Stimulated activated naive CD8-positive, alpha-beta T cell treated with anti-CD3 and anti-CD28 coated beads, Interleukin-15, Interleukin-2, amounts not matched to agents 100 ng/mL and 50 ng/mL, for 24 hours (primary cell): ENCODE data around the gene PAPOLG.

ENCODE experiments used
- H3K27ac Mint-ChIP-seq: one replicate; pipeline ENCODE4 v1.8.0; 2021; ENCODE audit warnings: mild to moderate bottlenecking, mixed read lengths
- H3K27me3 Mint-ChIP-seq: one replicate; pipeline ENCODE4 v1.8.0; 2021; ENCODE audit warnings: mixed read lengths
- H3K36me3 Mint-ChIP-seq: one replicate; pipeline ENCODE4 v1.8.0; 2021; ENCODE audit warnings: low read depth, mixed read lengths
- H3K4me1 Mint-ChIP-seq: one replicate; pipeline ENCODE4 v1.8.0; 2021; ENCODE audit warnings: low read depth, mixed read lengths
- H3K4me3 Mint-ChIP-seq: one replicate; pipeline ENCODE4 v1.8.0; 2021; ENCODE audit warnings: mild to moderate bottlenecking, mixed read lengths
- H3K9me3 Mint-ChIP-seq: one replicate; pipeline ENCODE4 v1.8.0; 2021; ENCODE audit warnings: mixed read lengths

The PAPOLG gene

GRCh38 chr2:60745330-60745729 lies 10.7 kb upstream of the PAPOLG start:
- no peaks in the 10 kb centered on the region for H3K9me3 Mint-ChIP-seq
- H3K36me3 Mint-ChIP-seq = no peaks in the 10 kb centered on the region
- H3K27me3 Mint-ChIP-seq = no peaks in the 10 kb centered on the region
- H3K4me3 Mint-ChIP-seq = no peak overlapping the region
- peaks cover 15% of the 10 kb centered on the region for H3K4me1 Mint-ChIP-seq
- H3K27ac Mint-ChIP-seq = no peak overlapping the region

DNA sequence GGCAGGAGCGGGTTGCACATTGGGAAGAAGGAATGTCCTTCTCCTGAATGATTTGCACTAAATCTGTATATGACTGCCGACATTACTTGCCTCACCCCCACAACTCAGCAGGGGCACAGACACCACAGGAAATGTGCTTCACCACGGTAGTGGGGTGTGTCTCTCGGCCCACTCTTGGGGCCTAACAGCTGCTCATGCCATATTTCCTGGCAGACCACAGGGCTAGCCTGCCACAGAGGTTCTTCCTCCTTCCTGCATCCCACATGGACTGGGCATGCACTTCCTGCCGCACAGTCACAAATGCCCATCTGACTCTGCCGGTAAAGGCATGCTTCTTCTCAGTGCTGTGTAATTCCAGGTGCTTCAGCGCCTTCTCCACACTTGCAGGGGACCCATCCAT lies 10.3 kb upstream of the PAPOLG start:
- no peaks in the 10 kb centered on the region for H3K36me3 Mint-ChIP-seq
- H3K9me3 Mint-ChIP-seq = no peaks in the 10 kb centered on the region
- no peaks in the 10 kb centered on the region for H3K27me3 Mint-ChIP-seq
- no peak overlapping the region for H3K27ac Mint-ChIP-seq
- peaks cover 15% of the 10 kb centered on the region for H3K4me1 Mint-ChIP-seq
- H3K4me3 Mint-ChIP-seq = no peak overlapping the region

GRCh38 chr2:60746318-60746717 lies 9.8 kb upstream of the PAPOLG start:
- no peaks in the 10 kb centered on the region for H3K36me3 Mint-ChIP-seq
- no peak overlapping the region for H3K4me3 Mint-ChIP-seq
- peaks cover 15% of the 10 kb centered on the region for H3K4me1 Mint-ChIP-seq
- H3K9me3 Mint-ChIP-seq = no peaks in the 10 kb centered on the region
- no peak overlapping the region for H3K27ac Mint-ChIP-seq
- no peaks in the 10 kb centered on the region for H3K27me3 Mint-ChIP-seq

- peaks cover 43% of the 10 kb centered on the region for H3K4me1 Mint-ChIP-seq
- peaks cover 53% of the 10 kb centered on the region for H3K36me3 Mint-ChIP-seq
- H3K27ac Mint-ChIP-seq = no peak overlapping the region
- no peak overlapping the region for H3K4me3 Mint-ChIP-seq
- H3K27me3 Mint-ChIP-seq = no peaks in the 10 kb centered on the region
- no peaks in the 10 kb centered on the region for H3K9me3 Mint-ChIP-seq
Measured at GRCh38 chr2:60759654-60760053, 3.6 kb downstream of the PAPOLG start.

- no peaks in the 10 kb centered on the region for H3K9me3 Mint-ChIP-seq
- peaks cover 70% of the 10 kb centered on the region for H3K36me3 Mint-ChIP-seq
- no peak overlapping the region for H3K4me3 Mint-ChIP-seq
- peaks cover 27% of the 10 kb centered on the region for H3K4me1 Mint-ChIP-seq
- no peak overlapping the region for H3K27ac Mint-ChIP-seq
- no peaks in the 10 kb centered on the region for H3K27me3 Mint-ChIP-seq
Measured at GRCh38 chr2:60764736-60765534, 8.9 kb downstream of the PAPOLG start.

DNA sequence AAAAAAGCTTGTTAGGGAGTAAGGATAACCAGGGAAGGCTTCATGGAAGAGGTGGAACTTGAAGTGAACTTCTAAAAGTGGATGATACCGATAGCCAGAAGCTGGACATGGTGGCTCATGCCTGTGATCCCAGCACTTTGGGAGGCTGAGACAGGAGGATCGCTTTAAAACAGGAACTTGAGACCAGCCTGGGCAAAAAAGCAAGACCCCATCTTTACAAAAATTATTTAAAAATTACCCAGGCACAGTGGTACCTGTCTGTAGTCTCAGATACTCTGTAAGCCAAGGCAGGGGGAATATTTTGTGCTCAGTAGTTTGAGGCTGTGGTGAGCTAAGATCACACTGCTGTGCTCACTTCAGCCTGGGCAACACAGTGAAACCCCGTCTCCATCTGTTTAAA lies 10.2 kb downstream of the PAPOLG start:
- Mint-ChIP-seq H3K36me3 (peaks cover 67% of the 10 kb centered on the region), H3K9me3 (no peaks in the 10 kb centered on the region), H3K27me3 (no peaks in the 10 kb centered on the region), H3K27ac (no peak overlapping the region), H3K4me3 (no peak overlapping the region), H3K4me1 (peaks cover 18% of the 10 kb centered on the region)

DNA sequence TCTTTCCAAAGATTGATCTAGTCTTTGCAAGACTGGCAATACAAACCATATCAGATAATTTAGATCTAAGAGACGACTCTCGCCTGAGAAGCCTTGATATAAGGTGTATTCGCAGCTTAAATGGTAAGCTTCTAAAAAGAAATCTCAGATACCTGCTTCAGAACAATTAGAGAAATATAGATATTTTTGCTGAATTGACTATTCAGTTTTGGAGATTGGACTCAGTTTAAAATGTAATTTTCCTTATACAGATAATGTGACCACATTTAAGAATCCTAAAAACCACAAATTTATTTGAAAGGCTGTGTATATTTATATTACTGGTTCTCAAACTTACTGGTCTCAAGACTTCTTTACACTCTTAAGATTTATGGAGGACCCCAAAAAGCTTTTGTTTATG lies 15.4 kb downstream of the PAPOLG start:
- Mint-ChIP-seq H3K4me3 (no peak overlapping the region), H3K36me3 (peaks cover 65% of the 10 kb centered on the region)

DNA sequence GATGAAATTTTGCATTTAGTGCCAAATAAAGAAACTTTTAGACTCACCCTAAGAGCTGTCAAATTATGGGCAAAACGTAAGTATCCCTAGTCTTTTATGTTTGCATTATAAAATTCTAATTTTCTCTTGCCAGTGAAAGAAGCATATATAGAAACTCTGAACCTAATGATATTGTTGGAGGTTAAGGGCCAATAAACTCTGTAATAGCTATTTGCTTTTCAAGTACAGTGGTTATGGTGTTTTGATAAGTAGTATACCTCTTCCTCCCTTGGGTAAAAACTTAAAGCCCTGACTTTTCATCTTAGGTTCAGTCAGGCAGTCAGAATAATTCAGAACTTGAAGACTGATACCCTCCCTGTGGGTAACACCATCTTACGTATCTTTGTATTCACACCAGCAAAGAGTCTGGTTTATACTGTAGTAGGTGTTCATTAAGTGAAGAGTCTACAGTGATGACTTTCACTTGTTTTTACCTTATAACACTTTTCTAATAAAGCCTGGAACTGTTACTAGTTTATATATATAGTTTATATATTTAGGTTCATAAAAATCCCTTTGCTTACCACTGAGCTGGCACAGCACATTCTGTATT lies 19.1 kb downstream of the PAPOLG start:
- no peak overlapping the region for H3K27ac Mint-ChIP-seq
- no peaks in the 10 kb centered on the region for H3K4me1 Mint-ChIP-seq
- H3K4me3 Mint-ChIP-seq = no peak overlapping the region
- H3K27me3 Mint-ChIP-seq = no peaks in the 10 kb centered on the region
- peaks cover 74% of the 10 kb centered on the region for H3K36me3 Mint-ChIP-seq
- H3K9me3 Mint-ChIP-seq = no peaks in the 10 kb centered on the region

More for the DNA sequence above, 15.4 kb downstream of the PAPOLG start:
- Mint-ChIP-seq H3K27ac (no peak overlapping the region), H3K9me3 (no peaks in the 10 kb centered on the region), H3K27me3 (no peaks in the 10 kb centered on the region), H3K4me1 (peaks cover 7% of the 10 kb centered on the region)

- H3K4me3 Mint-ChIP-seq = no peak overlapping the region
- H3K27me3 Mint-ChIP-seq = no peaks in the 10 kb centered on the region
- H3K27ac Mint-ChIP-seq = no peak overlapping the region
- H3K9me3 Mint-ChIP-seq = no peaks in the 10 kb centered on the region
- H3K4me1 Mint-ChIP-seq = no peaks in the 10 kb centered on the region
- H3K36me3 Mint-ChIP-seq = peaks cover 75% of the 10 kb centered on the region
Measured at GRCh38 chr2:60778352-60778751, 22.3 kb downstream of the PAPOLG start.

DNA sequence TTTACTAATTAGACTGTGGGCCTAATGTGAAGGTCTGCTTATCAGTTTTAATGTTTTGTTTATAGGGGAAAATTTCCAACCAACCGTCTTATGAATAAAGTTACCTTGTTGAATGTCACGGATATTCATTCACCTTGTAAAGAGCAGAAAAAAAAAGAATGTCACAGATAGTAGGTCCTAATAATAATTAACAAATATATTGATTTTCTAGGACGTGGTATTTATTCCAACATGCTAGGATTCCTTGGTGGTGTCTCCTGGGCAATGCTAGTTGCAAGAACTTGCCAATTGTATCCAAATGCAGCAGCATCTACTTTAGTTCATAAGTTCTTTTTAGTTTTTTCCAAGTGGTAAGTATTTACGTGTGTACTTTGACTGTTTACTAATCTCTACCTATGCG lies 23.4 kb downstream of the PAPOLG start:
- no peaks in the 10 kb centered on the region for H3K9me3 Mint-ChIP-seq
- H3K36me3 Mint-ChIP-seq = peaks cover 77% of the 10 kb centered on the region
- no peaks in the 10 kb centered on the region for H3K4me1 Mint-ChIP-seq
- no peak overlapping the region for H3K27ac Mint-ChIP-seq
- H3K27me3 Mint-ChIP-seq = no peaks in the 10 kb centered on the region
- no peak overlapping the region for H3K4me3 Mint-ChIP-seq

DNA sequence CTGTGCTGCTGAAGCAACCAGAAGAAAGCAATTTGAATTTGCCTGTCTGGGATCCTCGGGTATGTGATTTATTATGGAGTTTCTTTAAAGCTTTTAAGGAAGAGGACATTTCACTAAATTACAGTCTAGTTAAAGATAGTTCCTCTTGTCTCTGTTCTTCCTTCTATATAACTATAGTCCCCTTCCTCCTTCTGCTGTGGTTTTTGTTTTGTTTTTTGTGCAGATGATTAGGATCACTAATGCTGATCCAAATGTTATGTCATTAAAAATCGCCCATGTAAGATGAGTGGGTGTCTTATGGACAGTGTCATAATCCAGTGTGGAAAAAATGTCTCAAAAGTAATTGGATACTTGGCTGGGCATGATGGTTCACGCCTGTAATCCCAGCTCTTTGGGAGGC lies 24.7 kb downstream of the PAPOLG start:
- H3K36me3 Mint-ChIP-seq = peaks cover 74% of the 10 kb centered on the region
- no peak overlapping the region for H3K27ac Mint-ChIP-seq
- H3K9me3 Mint-ChIP-seq = no peaks in the 10 kb centered on the region
- no peaks in the 10 kb centered on the region for H3K27me3 Mint-ChIP-seq
- H3K4me1 Mint-ChIP-seq = no peaks in the 10 kb centered on the region
- H3K4me3 Mint-ChIP-seq = no peak overlapping the region

DNA sequence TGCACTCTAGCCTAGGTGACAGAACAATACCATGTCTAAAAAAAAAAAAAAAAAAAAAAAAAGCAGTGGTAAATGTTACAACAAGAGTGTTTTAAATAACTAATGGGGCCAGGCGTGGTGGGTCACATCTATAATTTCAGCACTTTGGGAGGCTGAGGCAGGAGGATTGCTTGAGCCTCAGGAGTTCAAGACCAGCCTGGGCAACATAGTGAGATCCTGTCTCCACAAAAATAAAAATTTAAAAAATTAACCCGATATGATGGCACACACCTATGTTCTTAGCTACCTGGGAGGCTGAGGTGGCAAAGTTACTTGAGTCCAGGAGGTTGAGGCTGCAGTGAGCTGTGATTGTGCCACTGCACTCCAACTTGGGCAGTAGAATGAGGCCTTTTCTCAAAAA lies 37.1 kb downstream of the PAPOLG start:
- peaks cover 66% of the 10 kb centered on the region for H3K36me3 Mint-ChIP-seq
- H3K9me3 Mint-ChIP-seq = no peaks in the 10 kb centered on the region
- H3K27ac Mint-ChIP-seq = no peak overlapping the region
- H3K27me3 Mint-ChIP-seq = no peaks in the 10 kb centered on the region
- peaks cover 20% of the 10 kb centered on the region for H3K4me1 Mint-ChIP-seq
- no peak overlapping the region for H3K4me3 Mint-ChIP-seq

GRCh38 chr2:60794271-60794863 lies 38.3 kb downstream of the PAPOLG start:
- peaks cover 63% of the 10 kb centered on the region for H3K36me3 Mint-ChIP-seq
- peaks cover 20% of the 10 kb centered on the region for H3K4me1 Mint-ChIP-seq
- H3K27ac Mint-ChIP-seq = peak overlapping the region; percentile 45
- H3K27me3 Mint-ChIP-seq = no peaks in the 10 kb centered on the region
- no peaks in the 10 kb centered on the region for H3K9me3 Mint-ChIP-seq
- no peak overlapping the region for H3K4me3 Mint-ChIP-seq

DNA sequence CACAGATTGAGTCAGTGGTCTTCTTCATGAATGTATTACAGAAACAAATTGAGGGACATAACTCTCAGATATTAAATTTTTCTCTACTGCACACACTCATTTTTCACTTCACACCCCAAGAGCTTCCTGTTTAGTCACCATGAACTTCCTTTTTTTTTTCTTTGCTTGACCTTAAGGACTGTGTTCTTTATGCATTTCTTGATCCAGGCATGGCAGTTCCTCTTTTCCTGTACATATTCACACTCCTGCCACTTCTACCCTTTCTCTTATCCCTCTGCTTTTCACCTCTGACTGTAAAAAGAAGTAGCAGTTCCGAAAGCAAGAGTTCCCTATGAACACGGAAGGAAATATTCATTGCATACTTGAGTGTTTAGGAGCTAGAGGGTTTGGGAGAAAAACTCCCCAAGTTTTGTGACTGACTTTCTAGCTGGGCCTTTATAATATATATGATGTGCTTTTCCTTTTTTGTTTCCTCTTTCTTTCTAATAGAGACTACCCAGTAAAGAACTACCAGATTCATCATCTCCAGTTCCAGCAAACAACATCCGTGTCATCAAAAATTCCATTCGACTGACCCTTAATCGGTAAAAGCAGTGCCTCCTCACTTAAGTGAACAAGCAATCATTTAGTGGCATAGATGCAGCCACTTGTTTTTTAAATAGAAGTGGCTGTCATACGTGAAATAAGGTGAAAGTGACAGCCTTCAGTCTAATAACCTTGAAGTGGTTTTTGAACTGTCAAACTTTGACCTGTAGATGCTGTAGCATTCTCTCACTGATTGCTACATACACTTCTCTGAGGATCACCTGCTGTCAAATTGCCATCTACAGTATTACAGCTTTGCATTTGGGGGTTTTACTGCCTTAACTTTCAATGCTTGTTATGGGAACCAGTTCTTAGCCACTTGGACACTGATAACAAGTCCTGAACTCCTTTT lies 40.8 kb downstream of the PAPOLG start:
- no peaks in the 10 kb centered on the region for H3K27me3 Mint-ChIP-seq
- H3K4me1 Mint-ChIP-seq = peaks cover 20% of the 10 kb centered on the region
- H3K27ac Mint-ChIP-seq = peak overlapping the region; percentile 93
- peak overlapping the region; percentile 50 for H3K4me3 Mint-ChIP-seq
- H3K9me3 Mint-ChIP-seq = no peaks in the 10 kb centered on the region
- peaks cover 56% of the 10 kb centered on the region for H3K36me3 Mint-ChIP-seq

GRCh38 chr2:60804473-60804872 lies 48.4 kb downstream of the PAPOLG start:
- no peak overlapping the region for H3K27ac Mint-ChIP-seq
- no peak overlapping the region for H3K4me3 Mint-ChIP-seq
- no peaks in the 10 kb centered on the region for H3K27me3 Mint-ChIP-seq
- H3K9me3 Mint-ChIP-seq = no peaks in the 10 kb centered on the region
- peaks cover 49% of the 10 kb centered on the region for H3K4me1 Mint-ChIP-seq
- H3K36me3 Mint-ChIP-seq = peaks cover 11% of the 10 kb centered on the region
